ENCODE data around the gene CKAP5.

The CKAP5 gene

GRCh38 chr11:46845740-46846509 is at the start of gene CKAP5:
Gene CKAP5 (minus strand): TSS chr11:46846280. CDS start chr11:46821231, 25,049 bp downstream.
- peak; percentile 83 for DNase-seq (ENCODE audit: low read depth)

GRCh38 chr11:46895821-46896220 is 49.7 kb upstream of the CKAP5 start:
- DNase-seq (ENCODE audit: low read depth), result no peak

GRCh38 chr11:46894961-46895360 is 48.9 kb upstream of the CKAP5 start:
- no peak for DNase-seq (ENCODE audit: low read depth)

- no peak for DNase-seq (ENCODE audit: low read depth)
Observed at GRCh38 chr11:46894506-46894905, 48.4 kb upstream of the CKAP5 start.

GRCh38 chr11:46892838-46893237 is 46.8 kb upstream of the CKAP5 start:
- no peak for DNase-seq (ENCODE audit: low read depth)

GRCh38 chr11:46892109-46892508 is 46.0 kb upstream of the CKAP5 start:
- no peak for DNase-seq (ENCODE audit: low read depth)

- no peak for DNase-seq (ENCODE audit: low read depth)
Observed at GRCh38 chr11:46890665-46891064, 44.6 kb upstream of the CKAP5 start.

GRCh38 chr11:46889689-46890475 is 43.8 kb upstream of the CKAP5 start:
- DNase-seq (ENCODE audit: low read depth), result peak; percentile 47

- DNase-seq (ENCODE audit: low read depth), result no peak
Observed at GRCh38 chr11:46889251-46889650, 43.2 kb upstream of the CKAP5 start.

GRCh38 chr11:46888636-46889035 is 42.6 kb upstream of the CKAP5 start:
- DNase-seq (ENCODE audit: low read depth), result no peak

GRCh38 chr11:46886211-46886610 is 40.1 kb upstream of the CKAP5 start:
- DNase-seq (ENCODE audit: low read depth), result no peak

- DNase-seq (ENCODE audit: low read depth), result no peak
Observed at GRCh38 chr11:46879056-46879585, 33.0 kb upstream of the CKAP5 start.

GRCh38 chr11:46877580-46877979 is 31.5 kb upstream of the CKAP5 start:
- DNase-seq (ENCODE audit: low read depth), result no peak

GRCh38 chr11:46876471-46876870 is 30.4 kb upstream of the CKAP5 start:
- no peak for DNase-seq (ENCODE audit: low read depth)

- no peak for DNase-seq (ENCODE audit: low read depth)
Observed at GRCh38 chr11:46874586-46874985, 28.5 kb upstream of the CKAP5 start.

GRCh38 chr11:46868912-46869311 is 22.8 kb upstream of the CKAP5 start:
- no peak for DNase-seq (ENCODE audit: low read depth)

- peak; percentile 49 for DNase-seq (ENCODE audit: low read depth)
Observed at GRCh38 chr11:46865340-46865739, 19.3 kb upstream of the CKAP5 start.

- DNase-seq (ENCODE audit: low read depth), result no peak
Observed at GRCh38 chr11:46860218-46860617, 14.1 kb upstream of the CKAP5 start.

- no peak for DNase-seq (ENCODE audit: low read depth)
Observed at GRCh38 chr11:46858920-46859546, 13.0 kb upstream of the CKAP5 start.

GRCh38 chr11:46857666-46858065 is 11.6 kb upstream of the CKAP5 start:
- no peak for DNase-seq (ENCODE audit: low read depth)

- no peak for DNase-seq (ENCODE audit: low read depth)
Observed at GRCh38 chr11:46856605-46857343, 10.7 kb upstream of the CKAP5 start.

GRCh38 chr11:46855863-46856262 is 9.8 kb upstream of the CKAP5 start:
- DNase-seq (ENCODE audit: low read depth), result no peak
